GM15510 (cell line): Measurements from ENCODE around the gene MELTF.

Experiments
- POLR2A ChIP-seq: IDR thresholded peaks from 3 replicates; pipeline ENCODE4 v1.6.1; 2011; ENCODE audit warnings: borderline replicate concordance; ENCODE audit not compliant: insufficient read length; ENCODE audit errors: extremely low read depth

The MELTF gene

DNA sequence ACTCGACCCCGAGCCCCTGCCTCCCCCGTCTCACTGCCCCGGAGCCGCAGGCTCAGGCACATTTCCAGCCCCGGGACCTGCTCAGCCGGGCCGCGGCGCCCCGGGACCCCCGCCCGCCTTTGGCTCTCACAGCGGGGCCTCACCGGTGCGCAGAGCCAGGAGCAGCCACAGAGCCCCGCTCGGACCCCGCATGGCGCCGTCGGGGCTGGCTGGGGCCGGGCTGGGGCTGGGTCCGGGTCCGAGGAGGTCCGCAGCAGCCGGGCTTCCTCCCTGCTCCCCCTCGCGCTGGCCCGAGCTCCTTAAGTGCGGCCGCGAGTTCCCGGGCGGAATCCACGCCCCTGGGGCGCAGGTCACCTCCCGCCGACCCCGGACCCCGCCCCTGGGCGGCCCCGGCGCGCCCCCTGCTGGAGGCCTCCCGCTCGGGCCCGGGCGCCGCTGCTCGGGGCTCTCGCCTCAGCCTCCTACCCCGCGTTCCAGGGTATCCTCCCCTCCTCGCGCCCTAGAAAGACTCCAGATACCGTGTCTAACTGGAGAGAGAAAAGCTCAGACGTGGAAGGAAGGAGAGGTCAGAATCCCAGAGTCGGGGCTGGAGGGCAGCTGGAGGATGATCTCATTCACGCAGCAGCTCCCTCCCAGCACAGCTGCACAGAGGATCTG lies at the start of gene MELTF:
Gene MELTF (minus strand): TSS at position 307 of the 657 bp plus-strand sequence. CDS start 115 bp downstream, at position 192.
- peak; percentile 72 for TF ChIP-seq POLR2A

DNA sequence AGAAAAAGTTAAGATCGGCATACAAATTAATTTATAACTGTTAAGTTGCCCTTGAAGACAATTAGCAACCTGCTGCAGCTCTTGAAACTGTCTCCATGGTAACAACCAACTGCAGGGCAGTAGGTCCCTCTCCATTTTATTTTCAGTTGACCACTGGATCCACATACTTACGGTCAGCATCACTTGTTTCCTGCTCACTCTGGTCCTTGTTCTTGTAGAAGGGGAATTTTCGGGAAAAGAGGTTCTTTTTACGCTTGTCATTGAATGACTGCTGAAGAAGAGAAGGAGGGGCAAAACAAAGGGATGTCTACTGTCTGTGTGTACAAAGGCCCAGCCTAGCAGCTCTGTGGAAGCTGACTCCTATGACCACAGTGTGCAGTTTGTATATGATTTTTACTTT lies 46.8 kb upstream of the MELTF start:
- no peak for TF ChIP-seq POLR2A

DNA sequence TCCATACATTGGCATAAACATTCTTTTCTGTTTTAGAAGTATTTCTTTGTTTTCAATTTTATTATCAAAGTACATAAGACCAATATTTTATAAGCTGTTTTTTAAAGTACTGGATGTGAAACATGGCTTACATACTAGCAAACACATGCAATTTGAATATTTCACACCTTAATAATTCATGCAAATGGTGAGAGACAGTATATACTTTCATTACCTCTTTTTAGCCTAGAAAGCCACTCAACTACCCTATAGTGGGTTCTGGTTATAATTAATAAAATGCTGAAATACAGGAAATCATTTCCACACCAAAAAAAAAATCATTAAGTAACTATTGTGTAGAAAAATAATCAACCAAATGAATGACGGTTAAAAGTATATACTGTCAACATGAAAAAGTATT lies 38.5 kb upstream of the MELTF start:
- no peak for TF ChIP-seq POLR2A

DNA sequence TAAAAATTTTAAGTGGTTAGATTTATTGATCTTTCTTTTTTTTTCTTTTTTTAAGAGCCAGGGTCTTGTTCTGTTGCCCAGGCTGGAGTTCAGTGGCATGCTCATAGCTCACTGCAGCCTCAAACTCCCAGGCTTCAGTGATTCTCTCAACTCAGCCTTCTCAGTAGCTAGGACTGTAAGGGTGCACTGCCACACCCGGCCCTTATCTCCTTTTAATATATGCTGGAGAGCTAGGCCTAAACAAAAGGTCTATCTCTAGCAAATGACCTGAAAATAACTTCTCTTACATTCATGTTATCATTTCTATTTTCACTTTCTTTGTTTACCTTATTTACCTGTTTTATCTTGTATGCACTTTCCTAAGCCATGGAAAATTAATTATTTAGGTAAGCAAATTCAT lies 35.2 kb upstream of the MELTF start:
- TF ChIP-seq POLR2A: no peak

DNA sequence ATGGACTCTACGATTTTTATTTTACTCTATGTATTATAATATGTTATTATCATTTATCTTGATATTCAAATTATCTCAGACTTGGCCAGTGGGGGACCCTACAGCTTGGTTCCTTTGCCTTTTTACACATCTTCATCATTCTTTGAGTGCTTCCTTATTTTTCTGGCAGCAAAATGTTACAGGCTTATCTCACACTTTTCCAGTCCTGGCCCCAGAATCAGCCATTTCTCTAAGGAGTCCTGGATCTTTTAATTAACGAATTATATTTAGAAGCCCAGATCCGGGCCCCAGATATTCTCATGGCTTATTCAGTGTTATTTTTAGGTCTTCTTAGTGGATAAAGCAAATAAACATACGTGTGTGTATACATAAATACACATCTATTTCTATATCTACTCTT lies 32.8 kb upstream of the MELTF start:
- TF ChIP-seq POLR2A: no peak

DNA sequence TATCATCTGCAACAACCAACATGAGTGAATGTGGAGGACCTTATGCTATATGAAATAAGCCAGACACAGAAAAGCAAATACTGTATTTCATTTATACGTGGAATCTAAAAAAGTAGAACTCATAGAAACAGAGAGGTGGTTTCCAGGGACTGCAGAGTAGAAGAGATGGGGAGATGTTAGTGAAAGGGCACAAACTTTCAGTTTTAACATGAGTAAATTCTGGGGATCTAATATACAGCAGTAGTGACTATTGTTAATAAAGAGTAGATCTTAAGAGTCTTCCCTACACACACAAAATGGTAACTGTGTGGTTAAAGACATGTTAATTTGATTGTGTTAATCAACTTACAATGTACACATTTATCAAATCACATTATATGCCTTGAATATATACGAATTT lies 20.9 kb upstream of the MELTF start:
- no peak for TF ChIP-seq POLR2A

GRCh38 chr3:197042539-197042938 lies 12.9 kb upstream of the MELTF start:
- no peak for TF ChIP-seq POLR2A

DNA sequence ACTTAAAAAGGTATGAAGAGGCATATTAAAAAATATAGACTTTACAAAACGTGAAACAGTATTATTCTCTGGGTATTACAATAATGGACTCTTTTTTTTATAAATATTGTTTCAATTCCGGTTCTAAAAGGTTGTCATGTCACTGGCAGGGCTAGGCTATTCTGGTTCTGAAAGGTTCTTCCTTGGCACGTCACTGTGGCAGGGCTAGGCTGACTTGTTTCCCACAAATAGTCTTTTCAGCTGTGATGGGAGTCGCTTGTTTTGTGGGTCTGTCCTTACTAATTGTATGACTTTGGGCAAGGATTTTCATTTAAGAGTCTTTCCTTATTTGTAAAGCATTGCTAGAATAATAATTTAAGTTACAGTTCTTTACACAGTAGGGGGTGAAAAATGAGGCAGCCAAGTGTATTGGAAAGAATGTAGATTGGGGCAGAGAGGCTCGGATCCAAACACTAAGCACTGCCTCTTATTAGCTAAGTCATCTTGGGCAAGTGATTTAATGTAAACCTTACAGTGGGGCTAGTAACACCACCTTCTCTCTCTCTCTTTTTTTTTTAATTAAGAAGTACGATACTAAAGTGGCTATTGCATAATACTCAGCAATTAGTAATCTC lies 12.4 kb upstream of the MELTF start:
- TF ChIP-seq POLR2A: no peak

DNA sequence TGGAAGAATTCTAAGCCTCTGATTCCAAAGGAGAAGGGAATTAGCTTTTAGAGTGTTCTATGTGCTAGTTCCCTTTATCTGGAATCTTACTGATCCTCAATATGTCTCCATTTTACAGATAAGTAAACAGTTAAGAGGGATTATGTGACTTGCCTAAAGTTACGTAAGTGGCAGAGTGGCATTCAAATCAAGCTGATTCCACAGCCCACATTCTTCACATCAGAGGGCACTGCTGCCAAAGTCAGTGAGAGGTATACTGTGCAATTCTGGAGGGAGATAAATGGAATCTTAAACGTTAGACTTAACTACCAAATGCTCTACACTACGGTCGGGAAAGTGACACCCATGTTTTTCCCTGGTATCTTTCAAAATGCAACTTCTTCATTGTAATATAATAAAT lies 11.0 kb upstream of the MELTF start:
- no peak for TF ChIP-seq POLR2A

DNA sequence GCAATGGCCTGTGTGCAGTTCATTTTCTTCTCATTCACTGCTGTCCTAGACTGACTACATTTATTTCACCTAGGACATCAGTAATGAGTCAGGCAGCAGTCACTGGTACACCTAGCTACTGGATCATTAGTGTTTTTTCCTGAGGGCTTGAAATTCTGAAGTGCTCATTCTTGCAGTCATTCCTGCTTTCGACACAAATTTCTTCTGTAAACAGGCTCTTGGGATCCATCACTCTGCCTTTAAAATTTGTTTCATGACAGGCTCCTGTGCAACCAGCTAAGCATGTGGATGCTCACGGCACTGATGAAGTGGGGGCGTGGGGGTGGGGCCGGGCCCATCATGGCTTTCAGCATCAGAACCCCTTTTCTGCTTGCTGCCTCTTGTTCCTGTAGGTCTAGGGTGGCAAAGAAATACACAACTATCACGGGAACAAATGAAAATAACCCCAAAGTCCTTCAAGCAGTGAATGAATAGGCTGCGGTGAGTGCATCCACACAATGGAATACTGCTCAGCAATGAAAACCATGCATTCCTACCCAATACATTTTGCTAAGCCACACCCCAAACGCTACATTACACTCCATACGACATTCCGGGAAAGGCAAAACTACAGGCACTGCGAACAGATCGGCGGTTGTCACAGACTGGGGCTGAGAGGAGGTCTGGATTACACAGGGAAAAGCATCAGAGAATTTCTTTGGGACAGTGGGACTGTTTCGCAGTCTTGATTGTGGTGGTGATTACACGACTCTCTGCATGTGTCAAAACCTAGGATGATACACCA lies 9.3 kb upstream of the MELTF start:
- TF ChIP-seq POLR2A: no peak

GRCh38 chr3:197035577-197035976 lies 6.0 kb upstream of the MELTF start:
- TF ChIP-seq POLR2A: no peak

DNA sequence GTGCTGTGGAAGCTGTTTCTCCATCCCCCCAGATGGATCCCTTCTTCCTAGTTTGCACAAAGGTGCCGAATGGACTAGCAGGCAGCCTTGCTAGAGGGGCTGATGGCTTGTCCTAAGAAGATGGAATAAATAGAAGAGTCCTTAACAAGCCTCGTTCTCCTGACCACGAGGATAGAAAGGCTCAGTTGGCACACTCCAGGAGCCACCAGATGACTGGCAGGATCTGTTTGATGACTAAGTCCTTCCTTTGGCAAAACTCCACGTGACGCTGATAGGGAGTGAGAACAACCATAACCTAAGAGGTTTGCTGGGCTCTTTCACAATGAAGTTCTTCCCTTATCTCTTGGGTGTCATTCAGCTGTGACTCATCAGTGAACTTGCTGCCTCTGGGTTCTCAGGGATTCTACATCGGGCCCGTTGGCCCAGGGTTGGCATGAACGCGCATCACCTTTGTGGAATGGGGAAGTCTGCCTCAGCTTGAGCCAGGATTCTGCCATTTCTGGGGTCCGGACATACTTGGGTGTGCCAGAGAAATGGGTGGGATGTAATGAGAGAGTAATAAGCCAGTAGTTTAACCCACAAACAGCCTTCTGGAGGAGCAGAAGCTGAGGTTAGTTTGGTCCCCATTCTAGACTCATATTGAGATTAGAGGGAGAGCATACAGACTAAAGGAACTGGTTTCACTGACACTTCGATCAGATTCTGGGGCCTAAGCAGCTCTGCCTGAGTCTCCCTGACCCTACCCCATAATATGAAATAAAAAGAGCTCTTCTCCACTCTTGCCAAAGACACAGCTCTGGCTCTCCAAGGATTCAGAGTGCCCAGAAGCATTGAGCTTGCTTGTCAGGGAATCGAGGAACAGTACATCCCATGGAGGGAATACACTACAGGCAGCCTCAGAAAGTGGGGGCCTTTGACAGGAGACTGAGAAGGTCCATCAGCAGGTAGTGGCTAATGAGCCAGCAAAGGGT lies 2.0 kb upstream of the MELTF start:
- TF ChIP-seq POLR2A: no peak

DNA sequence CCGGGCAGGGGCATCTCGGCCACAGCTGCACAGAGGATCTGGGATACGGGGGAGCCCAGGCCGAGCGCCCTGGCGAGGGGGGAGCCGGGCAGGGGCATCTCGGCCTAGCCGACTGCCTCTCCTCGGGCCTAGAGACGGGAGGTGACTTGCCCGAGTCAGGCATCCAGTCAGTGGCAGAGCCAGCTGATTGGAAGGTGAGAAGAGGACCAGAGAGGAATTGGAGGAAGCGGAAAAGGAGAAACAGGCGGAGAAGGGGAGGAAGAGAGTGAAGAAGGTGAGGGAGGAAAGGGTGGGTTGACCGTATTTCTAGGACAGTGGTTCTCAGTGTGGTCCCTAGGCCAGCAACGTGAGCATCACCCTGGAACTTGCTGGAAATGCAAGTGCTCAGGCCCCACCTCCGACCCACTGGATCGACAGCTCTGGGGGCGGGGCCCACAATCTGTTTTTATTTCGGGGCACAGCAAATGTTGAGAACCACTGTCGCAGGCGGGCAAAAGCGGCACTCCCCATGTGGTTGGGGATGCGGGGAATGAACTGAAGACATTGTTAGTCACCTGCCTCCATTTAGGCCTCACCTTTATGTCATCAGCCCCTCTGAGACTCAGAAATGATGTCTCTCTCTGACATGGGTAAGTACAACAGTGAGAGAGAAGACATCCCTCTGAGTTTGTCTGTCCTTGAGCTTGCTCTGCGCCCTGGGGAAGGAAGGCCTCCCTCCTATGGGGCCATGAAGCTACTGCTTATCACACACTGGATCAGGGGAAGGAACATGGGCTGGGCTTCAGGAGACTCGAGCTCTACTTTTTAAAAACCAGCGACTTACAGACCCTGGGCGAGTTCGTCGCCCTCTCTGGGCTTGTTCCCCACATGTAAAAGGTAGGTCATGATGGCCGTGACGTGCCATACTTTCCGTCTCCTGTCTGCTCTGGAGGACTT lies 1.0 kb upstream of the MELTF start:
- TF ChIP-seq POLR2A: no peak
